ENCODE results near the gene ZKSCAN3. TPM values are rescaled to one million over a fixed set of nuclear protein-coding genes. Genes with fewer than 3 reads are reported as not detected.
"Not testable (repeated sequence)": the region's sequence is repeated elsewhere in the genome, so short reads cannot be mapped to it uniquely, and the experiment has no call there.

ZKSCAN3 gene
- total RNA-seq, 2 donors from 2014 or later: 3.2 to 6.2 TPM

DNA sequence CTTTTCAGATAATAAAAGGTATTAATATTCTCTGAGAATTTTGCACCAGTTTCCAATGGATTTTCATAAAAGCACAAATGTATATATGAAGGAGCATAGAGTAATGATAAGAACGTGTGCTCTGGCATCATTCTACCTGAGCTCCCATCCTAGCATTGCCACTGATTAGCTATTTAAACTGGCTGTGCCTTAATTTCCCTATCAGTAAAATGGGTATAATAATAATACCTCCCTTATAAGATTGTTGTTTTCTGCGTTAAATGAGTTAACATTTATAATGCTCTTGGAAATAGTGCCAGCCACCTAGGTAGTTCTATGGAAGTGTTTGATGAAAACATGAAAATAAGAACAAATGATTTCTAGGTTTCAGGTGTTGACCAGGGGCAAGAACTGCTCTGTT, 11.2 kb downstream of the ZKSCAN3 start:
- intact Hi-C loops (cut with DNase I, micrococcal nuclease): no loop called here
- ATAC-seq (no peak), DNase-seq (no peak)

DNA sequence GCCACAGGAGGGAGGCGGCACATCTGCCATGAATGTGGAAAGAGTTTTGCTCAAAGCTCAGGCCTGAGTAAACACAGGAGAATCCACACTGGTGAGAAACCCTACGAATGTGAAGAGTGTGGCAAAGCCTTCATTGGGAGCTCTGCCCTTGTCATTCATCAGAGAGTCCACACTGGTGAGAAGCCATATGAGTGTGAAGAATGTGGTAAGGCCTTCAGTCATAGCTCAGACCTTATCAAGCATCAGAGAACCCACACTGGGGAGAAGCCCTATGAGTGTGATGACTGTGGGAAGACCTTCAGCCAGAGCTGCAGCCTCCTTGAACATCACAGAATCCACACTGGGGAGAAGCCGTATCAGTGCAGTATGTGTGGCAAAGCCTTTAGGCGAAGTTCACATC, 15.8 kb downstream of the ZKSCAN3 start:
- intact Hi-C loops (cut with DNase I, micrococcal nuclease); DNase-seq; ATAC-seq: not testable (repeated sequence)

- intact Hi-C loops (cut with DNase I, micrococcal nuclease): no loop called here
- ATAC-seq (no peak), DNase-seq (no peak)
These were observed 18.8 kb downstream of the ZKSCAN3 start for GRCh38 chr6:28368522-28368921.

DNA sequence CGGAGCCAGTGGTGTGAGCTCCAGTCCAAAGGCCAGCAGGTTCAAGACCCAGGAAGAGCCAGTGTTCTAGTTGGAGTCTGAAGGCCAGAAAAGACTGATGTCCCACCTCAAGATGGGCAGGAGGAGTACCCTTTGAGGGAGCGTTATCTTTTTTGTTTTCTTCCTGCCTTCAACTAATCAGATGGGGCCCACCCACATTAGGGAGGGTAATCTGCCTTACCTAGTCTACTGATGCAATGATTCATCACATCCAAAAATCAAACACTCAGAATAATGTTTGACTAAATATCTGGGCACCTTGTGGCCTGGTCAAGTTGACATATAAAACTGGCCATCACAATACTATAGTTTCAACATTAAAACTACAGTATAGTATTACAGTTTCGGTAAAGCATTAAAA, 19.7 kb downstream of the ZKSCAN3 start:
- DNase-seq (no peak), ATAC-seq (no peak)
- intact Hi-C loops (cut with DNase I, micrococcal nuclease): no loop called here

GRCh38 chr6:28370440-28370839, 20.7 kb downstream of the ZKSCAN3 start:
- ATAC-seq (no peak), DNase-seq (no peak)
- intact Hi-C loops (cut with DNase I, micrococcal nuclease): no loop called here

- intact Hi-C loops (cut with DNase I, micrococcal nuclease): no loop called here
- no peak for ATAC-seq
These were observed 21.5 kb downstream of the ZKSCAN3 start for GRCh38 chr6:28371280-28371679.

DNA sequence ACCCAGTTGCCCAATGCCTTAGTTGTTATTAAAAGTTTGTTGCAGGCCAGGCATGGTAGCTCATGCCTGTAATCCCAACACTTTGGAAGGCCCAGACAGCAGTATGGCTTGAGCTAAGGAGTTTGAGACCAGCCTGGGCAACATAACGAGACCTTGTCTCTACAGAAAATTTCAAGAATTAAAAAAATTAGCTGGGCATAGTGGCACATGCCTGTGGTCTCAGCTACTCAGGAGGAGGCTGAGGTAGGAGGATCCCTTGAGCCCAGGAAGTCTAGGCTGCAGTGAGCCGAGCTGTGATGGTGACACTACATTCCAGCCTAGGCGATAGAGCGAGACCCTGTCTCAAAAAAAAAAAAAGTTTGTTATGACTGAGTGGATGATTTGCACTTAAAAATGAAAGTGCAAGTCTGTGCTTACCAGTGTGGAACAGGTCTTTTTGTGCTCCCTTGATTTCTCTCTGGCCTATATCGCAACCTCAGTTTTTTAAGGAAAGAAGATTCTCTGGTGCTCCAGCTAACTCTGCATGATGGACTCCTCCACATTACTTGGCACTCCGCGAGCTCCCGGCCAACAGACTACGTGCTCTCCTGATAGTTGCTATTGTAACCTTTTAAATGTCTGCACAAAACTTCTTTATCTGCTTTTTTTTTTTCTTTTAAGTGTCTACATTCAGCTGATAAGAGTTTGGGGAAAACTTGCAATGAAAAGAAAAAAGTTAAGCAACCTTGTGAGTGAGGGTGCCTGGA, 22.1 kb downstream of the ZKSCAN3 start:
- intact Hi-C loops (cut with DNase I, micrococcal nuclease): no loop called here
- ATAC-seq (no peak), DNase-seq (no peak)

More at GRCh38 chr6:28371280-28371679, 21.5 kb downstream of the ZKSCAN3 start:
- no peak for DNase-seq

- intact Hi-C loops (cut with DNase I, micrococcal nuclease): no loop called here
- DNase-seq: no peak
These were observed 24.2 kb downstream of the ZKSCAN3 start for GRCh38 chr6:28373925-28374324.

DNA sequence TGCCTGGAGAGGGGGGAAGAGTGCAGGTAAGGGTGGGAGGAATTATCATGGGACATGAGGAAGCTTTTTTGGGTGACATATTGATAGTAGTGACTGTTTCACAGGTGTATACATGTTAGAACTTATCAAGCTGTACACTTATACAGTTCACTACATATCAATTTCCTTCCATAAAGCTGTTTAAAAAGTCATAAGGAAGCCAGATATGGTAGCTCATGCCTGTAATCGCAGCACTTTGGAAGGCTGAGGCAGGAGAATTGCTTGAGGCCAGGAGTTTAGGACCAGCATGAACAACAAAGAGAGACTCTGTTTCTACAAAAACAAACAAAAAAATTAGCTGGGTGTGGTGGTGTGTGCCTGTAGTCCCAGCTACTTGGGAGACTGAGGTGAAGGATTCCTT, 28.1 kb downstream of the ZKSCAN3 start:
- DNase-seq (no peak), ATAC-seq (peak; percentile 87)
- intact Hi-C loops (cut with DNase I, micrococcal nuclease): no loop called here

More at GRCh38 chr6:28373925-28374324, 24.2 kb downstream of the ZKSCAN3 start:
- ATAC-seq: no peak

GRCh38 chr6:28378644-28379043, 28.9 kb downstream of the ZKSCAN3 start:
- ATAC-seq (no peak), DNase-seq (no peak)
- intact Hi-C loops (cut with DNase I, micrococcal nuclease): no loop called here

DNA sequence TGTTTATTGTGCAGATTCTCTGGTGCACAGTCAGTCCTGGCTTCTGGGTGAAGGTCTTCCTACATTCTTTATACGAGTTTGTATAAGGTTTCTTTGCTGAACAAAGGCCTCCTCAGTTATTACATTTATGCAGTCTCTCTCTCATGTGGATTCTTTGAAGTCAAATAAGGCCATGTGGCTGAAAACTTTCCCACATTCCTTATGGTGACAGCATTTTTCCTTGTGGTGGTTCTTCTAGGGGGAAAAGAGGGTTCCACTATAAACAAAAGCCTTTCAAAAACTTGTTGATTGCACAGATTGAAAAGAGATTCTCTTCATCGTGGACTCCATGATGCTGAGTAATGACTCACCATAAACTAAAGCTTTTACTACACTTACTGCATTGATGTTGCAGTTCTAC, 30.6 kb downstream of the ZKSCAN3 start:
- DNase-seq (no peak), ATAC-seq (no peak)
- intact Hi-C loops (cut with DNase I, micrococcal nuclease): no loop called here

DNA sequence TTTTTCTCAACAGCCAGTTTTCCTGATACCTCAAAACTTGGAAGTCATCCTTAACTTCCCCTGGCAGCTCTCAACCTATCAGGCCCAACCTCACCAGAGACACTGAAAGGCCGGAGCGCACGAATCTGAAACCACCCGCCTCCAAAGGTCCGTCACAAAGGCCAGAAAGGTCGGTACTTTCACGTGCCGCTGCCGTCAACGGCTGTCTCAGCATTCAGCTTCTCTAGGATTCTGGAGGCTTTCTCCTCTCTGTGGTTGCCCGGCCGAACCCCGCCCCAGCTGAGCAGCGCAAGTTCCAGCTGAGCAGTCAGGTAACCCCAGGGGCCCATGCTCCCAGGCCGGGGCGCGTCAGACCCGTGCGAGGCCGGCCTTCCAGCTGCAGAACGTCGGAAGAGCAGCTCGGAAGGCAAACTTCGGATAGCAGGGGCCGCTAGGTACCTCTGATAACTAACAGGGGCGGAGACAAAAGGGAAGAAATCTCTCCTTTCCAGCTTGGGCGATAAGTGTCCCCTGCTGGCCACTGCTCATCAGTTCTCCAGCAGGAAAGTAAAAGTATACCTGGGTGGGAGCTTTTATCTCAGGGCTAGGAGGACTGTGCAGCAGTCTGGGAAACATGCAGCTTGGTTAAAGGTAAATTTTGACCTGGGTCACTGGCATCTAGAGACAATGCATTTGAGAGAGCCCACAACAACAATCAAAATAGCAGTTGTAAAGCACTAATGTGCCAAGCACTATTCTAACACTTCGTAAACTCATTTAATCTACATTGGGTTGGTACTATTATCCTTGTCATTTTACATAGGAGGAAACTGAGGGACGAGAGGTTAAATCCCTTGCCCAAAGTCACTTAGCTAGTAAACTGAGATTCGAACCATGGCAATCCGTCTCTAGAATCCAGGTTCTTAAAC, 33.7 kb downstream of the ZKSCAN3 start:
- peak; percentile 98 for ATAC-seq

DNA sequence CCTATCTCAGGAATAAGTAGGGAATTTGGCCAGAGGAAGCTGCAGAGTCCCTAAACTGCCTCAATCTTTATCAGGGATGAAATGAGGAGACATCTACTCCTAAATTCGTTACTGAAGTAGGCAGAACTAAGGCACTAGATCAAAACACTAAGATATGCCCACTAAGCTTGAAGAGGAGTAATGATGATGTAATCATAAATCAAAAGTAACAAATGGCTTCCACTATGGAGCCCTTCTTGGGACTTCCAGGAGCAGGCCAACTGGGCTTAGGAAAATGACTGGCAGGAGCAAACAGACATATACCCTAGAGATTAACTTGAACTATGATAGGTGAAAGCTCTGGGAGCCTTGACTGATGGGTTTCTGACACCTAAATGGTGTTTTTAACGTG, 34.4 kb downstream of the ZKSCAN3 start:
- intact Hi-C loops (cut with DNase I, micrococcal nuclease): no loop called here
- ATAC-seq: no peak
- no peak for DNase-seq

More for the DNA sequence above, 33.7 kb downstream of the ZKSCAN3 start:
- peak; percentile 91 to 94 for DNase-seq
- intact Hi-C loops (cut with DNase I, micrococcal nuclease): no loop called here

DNA sequence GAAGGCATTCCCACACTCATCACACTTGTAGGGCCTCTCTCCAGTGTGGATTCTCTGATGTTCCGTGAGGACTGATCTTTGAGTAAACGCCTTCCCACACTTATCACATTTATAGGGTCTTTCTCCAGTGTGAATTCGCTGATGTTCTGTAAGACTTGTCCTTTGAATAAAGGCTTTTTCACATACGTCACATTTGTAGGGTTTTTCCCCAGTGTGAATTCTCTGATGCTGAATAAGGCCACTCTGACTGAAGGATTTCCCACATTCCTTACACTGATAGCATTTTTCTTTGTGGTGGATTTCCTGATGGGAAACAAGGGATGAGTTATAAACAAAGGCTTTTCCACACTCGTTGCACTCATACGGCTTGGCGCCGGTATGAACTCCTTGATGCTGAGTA, 40.9 kb downstream of the ZKSCAN3 start:
- no peak for ATAC-seq
- no peak for DNase-seq
- intact Hi-C loops (cut with DNase I, micrococcal nuclease): no loop called here

DNA sequence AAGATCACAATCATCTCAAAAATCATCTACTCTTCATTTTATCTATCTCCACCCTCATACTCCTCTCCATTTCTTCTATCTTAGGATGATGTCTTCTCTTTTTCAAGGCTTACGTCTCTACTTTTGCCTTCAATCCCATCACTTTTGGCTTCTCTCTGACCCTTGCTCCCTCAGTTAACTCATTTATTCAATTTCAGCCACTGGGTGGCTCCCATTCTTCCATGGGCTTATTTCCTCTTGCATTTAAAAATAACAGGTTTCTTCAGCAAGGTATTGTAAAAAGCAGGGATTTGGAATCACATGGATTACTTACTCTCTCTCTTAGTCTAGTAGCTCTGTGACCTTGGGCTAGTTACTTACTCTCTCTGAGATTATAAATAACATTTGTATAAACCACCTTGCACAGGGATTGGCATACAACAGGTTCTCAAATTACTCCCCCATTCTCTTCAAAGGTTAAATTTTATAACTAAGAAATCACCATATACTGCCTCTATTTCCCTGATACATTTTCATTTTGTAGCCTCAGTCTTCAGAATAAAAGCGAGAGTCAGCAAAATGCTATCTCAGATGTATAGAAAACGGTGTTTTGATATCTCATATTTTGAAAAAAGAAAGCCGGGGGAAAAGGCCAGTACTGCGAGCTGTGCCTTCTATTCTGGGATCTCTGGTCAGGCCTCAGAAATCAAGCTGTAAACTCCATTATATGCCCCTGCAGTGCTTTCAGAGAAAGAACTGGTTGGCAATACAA, 44.3 kb downstream of the ZKSCAN3 start:
- ATAC-seq: no peak
- intact Hi-C loops (cut with DNase I, micrococcal nuclease): no loop called here
- DNase-seq: no peak

DNA sequence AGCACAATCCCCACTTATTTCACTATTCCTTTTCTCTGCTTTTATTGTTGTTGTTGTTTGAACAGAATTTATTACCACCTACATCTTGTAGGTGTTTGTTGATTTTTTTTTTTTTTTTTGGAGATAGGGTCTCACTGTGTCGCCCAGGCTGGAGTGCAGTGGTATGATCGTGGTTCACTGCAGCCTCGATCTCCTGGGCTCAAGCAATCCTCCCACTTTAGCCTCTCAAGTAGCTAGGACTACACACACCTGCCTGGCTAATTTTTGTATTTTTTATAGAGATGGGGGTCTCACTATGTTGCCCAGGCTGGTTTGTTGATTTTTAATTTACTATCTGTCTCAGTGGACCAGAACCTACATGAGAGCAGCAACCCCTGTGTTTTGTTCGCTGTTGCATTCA, 46.2 kb downstream of the ZKSCAN3 start:
- ATAC-seq (no peak), DNase-seq (no peak)
- intact Hi-C loops (cut with DNase I, micrococcal nuclease): no loop called here

GRCh38 chr6:28399350-28400121, 49.8 kb downstream of the ZKSCAN3 start, which contains the start of gene ZSCAN12:
Gene ZSCAN12, minus strand, starts transcription at chr6:28399747. Its CDS starts 1,342 bp downstream, at chr6:28398405.
- intact Hi-C loops (cut with DNase I, micrococcal nuclease): no loop called here
- peak; percentile 82 to 88 for DNase-seq
- ATAC-seq: peak; percentile 95

GRCh38 chr6:28400122-28400451, 50.3 kb downstream of the ZKSCAN3 start:
- DNase-seq (no peak), ATAC-seq (no peak)
- intact Hi-C loops (cut with DNase I, micrococcal nuclease): no loop called here

GRCh38 chr6:28401172-28401571, 51.4 kb downstream of the ZKSCAN3 start:
- DNase-seq: no peak
- intact Hi-C loops (cut with DNase I, micrococcal nuclease): no loop called here
- ATAC-seq: no peak
